Stimulated activated CD8-positive, alpha-beta memory T cell treated with anti-CD3 and anti-CD28 coated beads, Interleukin-4, amount 100 ng/mL, for 4 hours (primary cell): ENCODE measurements around the gene PIP4K2A.

Experiments used
- DNase-seq, 2 donors: peaks; one replicate each; pipeline ENCODE4 v3.0.0-alpha.2; 2020; ENCODE audit warnings: low read depth in 2 of 2, low spot score in 1 of 2

The PIP4K2A gene

GRCh38 chr10:22667093-22667480 is 47.3 kb downstream of the PIP4K2A start:
- no peak for DNase-seq

DNA sequence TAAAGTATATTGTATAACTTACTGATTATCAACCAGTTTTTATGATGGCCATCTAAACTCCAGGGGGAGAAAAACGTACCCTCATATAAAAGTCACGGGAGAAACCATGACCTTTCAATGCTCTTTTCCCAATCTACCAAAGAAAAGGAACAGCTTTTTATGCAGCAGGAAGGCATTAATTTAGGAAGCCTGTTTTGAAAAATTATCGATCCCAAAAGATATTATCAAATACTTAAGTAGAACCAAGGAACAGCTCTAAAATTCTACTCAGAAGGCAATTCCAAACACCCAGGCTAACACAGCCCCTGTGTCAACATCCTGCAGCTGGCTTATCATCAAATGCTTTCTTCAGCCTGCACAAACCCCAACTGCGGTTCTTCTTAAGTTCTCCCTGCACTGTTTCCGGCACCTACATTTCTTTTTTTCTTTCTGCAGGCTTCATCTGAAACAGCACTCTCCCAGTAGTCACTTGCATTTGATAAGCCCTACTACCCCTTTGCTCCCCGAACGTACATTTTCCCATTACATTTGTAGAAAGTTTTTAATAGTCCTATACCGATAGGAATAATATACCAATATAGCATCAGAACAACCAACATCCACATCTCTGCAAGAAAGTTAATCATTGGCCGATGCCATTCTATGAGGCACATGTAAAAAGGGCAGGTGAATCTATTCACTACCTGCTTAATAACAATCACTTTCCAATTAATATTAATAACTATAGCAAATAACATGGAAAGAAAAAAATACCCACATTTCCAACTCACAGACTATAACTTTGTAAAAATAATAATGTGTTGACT is 47.9 kb downstream of the PIP4K2A start:
- peak in 1 of 2 donors; percentile 33 for DNase-seq

DNA sequence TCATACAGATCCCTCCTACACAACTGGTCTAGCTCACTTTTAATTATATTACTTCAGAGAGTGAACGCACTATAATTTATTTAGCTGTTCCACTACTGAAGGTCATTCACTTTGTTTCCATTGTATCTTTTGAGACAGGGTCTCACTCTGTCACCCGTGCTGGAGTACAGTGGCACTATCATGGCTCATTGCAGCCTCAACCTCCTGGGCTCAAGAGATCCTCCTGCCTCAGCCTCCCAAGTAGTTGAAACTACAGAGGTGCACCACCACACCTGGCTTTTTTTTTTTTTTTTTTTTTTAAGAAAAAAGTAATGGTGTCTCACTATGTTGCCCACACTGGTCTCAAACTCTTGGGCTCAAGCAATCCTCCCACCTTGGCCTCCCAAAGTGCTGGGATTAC is 49.0 kb downstream of the PIP4K2A start:
- no peak for DNase-seq

GRCh38 chr10:22662733-22663330 is 51.5 kb downstream of the PIP4K2A start:
- no peak for DNase-seq

- DNase-seq = no peak
Observed at GRCh38 chr10:22659866-22660265, 54.5 kb downstream of the PIP4K2A start.

DNA sequence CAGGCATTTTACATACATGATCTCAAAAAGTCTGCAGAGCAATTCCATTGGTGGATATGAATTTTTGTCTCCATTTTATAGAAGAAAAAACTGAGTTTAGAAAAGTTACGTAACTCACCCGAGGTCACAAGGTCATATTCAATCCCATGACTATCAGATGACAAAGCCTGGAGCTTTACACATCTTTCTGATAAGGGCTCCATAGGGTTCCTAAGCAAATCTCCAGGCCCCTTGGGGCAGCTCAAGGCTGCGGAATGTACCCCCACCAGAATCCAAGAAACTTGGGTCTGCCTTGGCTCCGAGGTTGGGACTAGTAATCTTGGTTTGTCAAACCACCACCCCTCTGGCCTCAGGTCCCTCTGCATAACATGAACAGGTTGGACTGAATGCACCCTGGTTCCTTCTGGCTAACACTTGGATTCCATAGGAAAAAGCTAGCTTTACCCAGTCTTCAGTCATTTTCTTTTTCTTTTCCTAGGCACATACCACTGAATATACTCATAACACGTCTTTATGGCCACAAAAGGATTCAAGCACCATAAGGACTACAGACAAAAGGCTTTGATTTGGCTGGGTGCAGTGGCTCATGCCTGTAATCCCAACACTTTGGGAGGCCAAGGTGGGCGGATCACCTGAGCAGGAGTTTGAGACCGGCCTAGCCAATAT is 55.5 kb downstream of the PIP4K2A start:
- no peak for DNase-seq

- no peak for DNase-seq
Observed at GRCh38 chr10:22657566-22658225, 56.7 kb downstream of the PIP4K2A start.

DNA sequence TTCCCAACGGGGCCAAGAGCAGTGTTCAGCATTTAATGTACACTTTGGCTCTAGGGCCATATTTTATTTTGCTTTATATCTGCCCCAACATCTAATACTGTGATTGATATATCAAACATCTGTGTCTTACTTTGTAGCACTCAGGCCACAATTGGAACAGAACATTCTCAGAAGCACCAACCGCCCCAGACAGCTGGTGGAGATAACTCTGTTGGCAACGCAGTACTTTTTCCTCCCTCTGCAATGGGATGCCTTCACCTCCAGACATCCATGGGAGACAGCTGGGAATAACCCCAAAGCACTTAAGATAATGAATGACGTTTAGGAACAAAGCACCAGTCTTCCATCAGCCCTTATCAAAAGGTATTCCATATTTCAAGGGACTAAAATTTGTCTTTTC is 57.4 kb downstream of the PIP4K2A start:
- no peak for DNase-seq

- DNase-seq = no peak
Observed at GRCh38 chr10:22656036-22656435, 58.3 kb downstream of the PIP4K2A start.

DNA sequence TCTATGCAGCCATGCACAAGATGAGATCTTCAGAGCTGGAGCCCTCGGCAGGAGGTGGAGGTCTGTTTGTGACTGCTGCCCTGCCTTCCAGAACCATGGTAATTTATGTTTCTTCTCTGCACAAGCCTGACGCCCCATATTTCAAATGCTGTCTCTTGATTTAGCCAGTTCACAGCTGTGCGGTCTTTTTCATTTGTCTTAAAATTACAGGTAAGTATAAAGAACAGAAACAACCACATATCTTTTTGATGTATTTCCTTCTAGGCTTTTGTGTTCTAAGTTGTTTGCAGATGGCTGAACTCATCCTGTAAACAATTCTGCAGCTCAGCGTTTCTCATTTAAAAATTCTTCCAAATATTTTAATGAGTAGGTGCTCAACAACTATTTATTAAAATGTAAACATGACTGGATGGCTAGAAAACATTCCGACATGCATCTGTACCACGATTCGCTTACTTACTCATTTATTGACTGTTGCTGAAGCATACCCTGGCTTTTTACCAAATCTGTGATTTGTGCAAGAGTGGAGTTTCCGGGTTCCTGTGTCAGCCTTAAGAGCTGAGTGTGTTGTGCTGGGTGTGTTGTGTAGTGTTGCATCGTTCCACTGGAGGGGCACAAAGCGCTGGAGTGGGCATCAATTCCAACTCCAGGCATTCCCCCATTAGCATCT is 58.9 kb downstream of the PIP4K2A start:
- no peak for DNase-seq

DNA sequence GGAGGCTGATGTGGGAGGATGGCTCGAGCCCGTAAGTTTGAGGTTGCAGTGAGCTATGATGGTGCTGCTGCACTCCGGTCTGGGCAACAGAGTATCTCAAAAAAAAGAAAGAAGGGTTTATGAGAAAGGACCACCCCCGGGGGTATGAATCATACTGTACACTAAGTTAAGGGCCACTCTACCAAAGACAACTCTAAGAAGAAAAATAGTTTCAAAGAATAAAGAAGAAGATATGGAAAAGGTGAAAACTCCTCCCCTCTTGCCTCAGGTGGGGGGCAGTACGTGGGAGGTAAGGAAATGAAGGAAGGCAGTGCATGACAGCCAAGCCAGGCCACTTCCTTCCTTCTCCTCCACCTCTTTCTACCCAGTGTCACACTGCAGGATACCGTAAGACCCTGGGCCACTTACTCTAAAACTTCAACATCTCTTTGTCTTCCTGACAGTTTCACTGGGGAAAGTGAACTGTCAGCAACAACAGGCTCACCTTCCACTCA is 61.3 kb downstream of the PIP4K2A start:
- DNase-seq = peak; percentile 31 to 35

- DNase-seq = peak in 1 of 2 donors; percentile 35
Observed at GRCh38 chr10:22651276-22651980, 63.0 kb downstream of the PIP4K2A start.

GRCh38 chr10:22649994-22650393 is 64.4 kb downstream of the PIP4K2A start:
- DNase-seq = no peak

DNA sequence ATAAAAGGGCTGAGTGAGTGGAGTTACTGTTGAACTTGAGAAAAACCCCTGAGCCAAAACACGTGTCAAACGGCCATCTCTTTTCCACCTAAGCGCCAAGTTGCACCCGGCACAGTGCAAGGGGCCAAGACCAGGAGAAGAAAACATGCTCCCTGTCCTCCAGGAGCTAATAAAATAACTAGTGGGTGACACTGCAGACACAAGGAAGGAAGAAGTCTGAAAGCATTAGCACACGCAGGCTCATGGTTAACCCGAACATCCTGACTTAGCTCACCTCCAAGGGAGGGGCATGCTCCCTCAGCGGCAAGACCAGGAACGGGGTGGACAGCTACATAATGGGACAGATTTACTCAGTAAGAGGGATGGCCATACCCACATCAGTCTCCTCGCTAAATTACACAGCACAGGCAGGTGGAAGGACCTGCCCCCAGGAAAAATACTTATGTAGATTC is 65.0 kb downstream of the PIP4K2A start:
- DNase-seq = no peak

DNA sequence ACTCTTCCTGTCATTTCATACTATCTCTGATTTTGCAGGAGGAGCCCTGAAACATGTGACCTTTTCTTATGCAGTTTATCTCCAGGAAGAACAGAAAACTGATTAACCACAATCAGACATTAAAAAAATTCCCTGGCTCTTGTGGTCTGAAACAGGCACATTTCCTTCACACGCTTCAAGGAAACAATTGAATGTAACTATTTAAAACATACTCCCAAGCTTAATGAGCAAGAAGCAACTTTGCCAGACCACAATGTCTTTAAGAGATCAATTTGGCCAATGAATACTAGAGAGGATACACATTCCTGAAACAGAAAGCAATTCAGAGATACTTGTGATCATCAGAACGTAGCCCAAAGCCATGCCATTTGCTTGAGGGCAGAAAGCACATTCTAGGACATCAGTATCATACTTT is 65.8 kb downstream of the PIP4K2A start:
- DNase-seq = no peak

GRCh38 chr10:22647244-22647643 is 67.1 kb downstream of the PIP4K2A start:
- no peak for DNase-seq

DNA sequence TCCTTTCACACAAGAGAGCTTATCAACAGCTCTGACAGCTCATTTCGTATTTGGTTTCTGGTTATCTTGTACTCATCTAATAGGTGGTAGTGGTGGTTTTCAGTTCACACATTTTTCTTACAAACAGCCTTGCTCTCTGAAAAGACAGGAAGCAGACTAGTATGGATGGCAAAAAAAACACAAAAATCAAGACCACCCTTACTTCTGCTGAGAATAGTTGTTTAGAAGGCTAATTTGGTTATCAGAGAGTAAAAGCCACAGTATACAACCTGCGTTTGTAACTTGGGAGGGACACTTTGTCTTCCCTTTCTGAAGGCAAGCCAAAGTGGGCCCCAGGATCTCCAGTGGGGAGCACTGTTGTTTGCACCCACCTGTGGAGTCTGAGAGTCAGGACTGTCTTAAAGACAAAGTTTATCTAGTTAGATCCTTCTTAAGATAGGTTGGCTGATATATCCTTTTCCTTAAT is 68.0 kb downstream of the PIP4K2A start:
- DNase-seq = no peak

- DNase-seq = no peak
Observed at GRCh38 chr10:22644222-22644621, 70.2 kb downstream of the PIP4K2A start.

GRCh38 chr10:22643775-22644174 is 70.6 kb downstream of the PIP4K2A start:
- DNase-seq = no peak

- no peak for DNase-seq
Observed at GRCh38 chr10:22643116-22643515, 71.3 kb downstream of the PIP4K2A start.
